Measurements from ENCODE around the gene RAB42. TPM values are rescaled to one million over a fixed set of nuclear protein-coding genes. Genes with fewer than 3 reads are reported as not detected.

Gene RAB42
- total and polyA plus RNA-seq, 11 donors: 0.49 to 13.1 (median 0.96) TPM

GRCh38 chr1:28601696-28602095 lies 9.6 kb downstream of the RAB42 start:
- intact Hi-C loops (cut with DNase I): loop anchor here (1.0 to 10.0 kb wide), 11 partner anchors 83 to 353 kb away; partner anchors contain the start of gene SESN2 (in 1 of the 10)
- Histone ChIP-seq H3K36me3 (peaks cover 0 to 46% (median 38%) of the 10 kb centered on the region in 9 donors), H3K9me3 (no peaks in the 10 kb centered on the region), H3K27ac (peak overlapping the region in 1 of 12 donors; percentile 20), H3K27me3 (no peaks in the 10 kb centered on the region), H3K4me1 (peaks cover 0 to 14% (median 0%) of the 10 kb centered on the region in 12 donors), H3K4me3 (no peak overlapping the region)
- ATAC-seq (peak in 2 of 4 donors; percentile 24 to 61), DNase-seq (no peak)
- 69 to 85% (median 74%) methylated on average over 3 of the region's 3 CpGs for WGBS, 4 donors
- no peak for TF ChIP-seq POLR2A (IDR thresholded peaks at IDR 0.05)
- TF ChIP-seq CTCF (IDR thresholded peaks at IDR 0.05): no peak

GRCh38 chr1:28602536-28603439 lies 10.7 kb downstream of the RAB42 start:
- WGBS, 4 donors: 69 to 73% (median 71%) methylated on average over 15 of the region's 15 CpGs
- H3K27me3 ChIP-seq: no peaks in the 10 kb centered on the region
- DNase-seq: peak in 4 of 5 donors; percentile 40 to 70 (median 52)
- H3K4me1 ChIP-seq: peaks cover 0 to 14% (median 0%) of the 10 kb centered on the region in 12 donors
- H3K27ac ChIP-seq: peak overlapping the region in 3 of 12 donors; percentile 9 to 23 (median 20)
- peaks cover 0 to 57% (median 49%) of the 10 kb centered on the region in 9 donors for H3K36me3 ChIP-seq
- no peak overlapping the region for H3K4me3 ChIP-seq
- H3K9me3 ChIP-seq: no peaks in the 10 kb centered on the region
- ATAC-seq: peak in 2 of 4 donors; percentile 77 to 84
- peak; percentile 44 to 80 (median 62) for TF ChIP-seq CTCF (IDR thresholded peaks at IDR 0.05)
- no peak for TF ChIP-seq POLR2A (IDR thresholded peaks at IDR 0.05)
- intact Hi-C loops (cut with DNase I): loop anchor here (1.0 to 10.0 kb wide), 11 partner anchors 84 to 354 kb away; partner anchors contain the start of gene SESN2 (in 1 of the 10)

GRCh38 chr1:28604411-28604810 lies 12.3 kb downstream of the RAB42 start:
- WGBS, 4 donors: 69 to 89% (median 80%) methylated on average over 4 to 5 of the region's 5 CpGs
- Histone ChIP-seq H3K27ac (no peak overlapping the region), H3K36me3 (peaks cover 0 to 72% (median 63%) of the 10 kb centered on the region in 9 donors), H3K4me1 (peaks cover 0 to 14% (median 0%) of the 10 kb centered on the region in 12 donors), H3K27me3 (no peaks in the 10 kb centered on the region), H3K9me3 (no peaks in the 10 kb centered on the region), H3K4me3 (no peak overlapping the region)
- no peak for ATAC-seq
- DNase-seq: no peak
- intact Hi-C loops (cut with DNase I): loop anchor here in 8 of 10 donors (2.0 to 10.0 kb wide), 7 partner anchors 87 to 350 kb away; partner anchors contain the start of gene SESN2 (in 1 of the 8)
- TF ChIP-seq CTCF (IDR thresholded peaks at IDR 0.05): no peak
- no peak for TF ChIP-seq POLR2A (IDR thresholded peaks at IDR 0.05)

GRCh38 chr1:28604962-28605361 lies 12.9 kb downstream of the RAB42 start:
- peaks cover 0 to 14% (median 0%) of the 10 kb centered on the region in 12 donors for H3K4me1 ChIP-seq
- ATAC-seq: no peak
- peaks cover 0 to 77% (median 69%) of the 10 kb centered on the region in 9 donors for H3K36me3 ChIP-seq
- DNase-seq: no peak
- H3K27me3 ChIP-seq: no peaks in the 10 kb centered on the region
- intact Hi-C loops (cut with DNase I): loop anchor here in 8 of 10 donors (2.0 to 10.0 kb wide), 7 partner anchors 88 to 350 kb away; partner anchors contain the start of gene SESN2 (in 1 of the 8)
- no peak overlapping the region for H3K27ac ChIP-seq
- H3K9me3 ChIP-seq: no peaks in the 10 kb centered on the region
- TF ChIP-seq CTCF (IDR thresholded peaks at IDR 0.05): no peak
- no peak for TF ChIP-seq POLR2A (IDR thresholded peaks at IDR 0.05)
- H3K4me3 ChIP-seq: no peak overlapping the region
- 87 to 90% (median 88%) methylated on average over 6 of the region's 6 CpGs for WGBS, 4 donors
